ENCODE results near the gene B4GALNT4.
"Not testable (repeated sequence)": the region's sequence is repeated elsewhere in the genome, so short reads cannot be mapped to it uniquely, and the experiment has no call there.

B4GALNT4 gene

DNA sequence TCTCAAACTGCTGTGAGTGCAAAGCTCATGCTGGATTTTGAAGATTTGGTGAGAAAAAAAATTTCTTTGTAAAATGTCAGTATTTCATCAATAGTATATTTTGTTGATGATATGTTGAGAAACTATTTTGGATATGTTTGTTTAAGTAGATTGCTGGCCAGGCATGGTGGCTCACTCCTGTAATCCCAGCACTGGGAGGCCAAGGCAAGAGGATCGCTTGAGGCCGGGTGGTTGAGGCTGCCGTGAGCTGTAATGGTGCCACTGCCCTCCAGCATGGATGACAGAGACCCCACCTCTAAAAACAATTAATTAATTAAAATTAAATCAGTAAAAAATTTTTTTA, 41.7 kb upstream of the B4GALNT4 start:
- H3K79me2 ChIP-seq (ENCODE audit: insufficient read depth, low read length), result no peaks in the 10 kb centered on the region
- 0 out of 2 replicates have a peak, but pooled peaks cover 3% of the 10 kb centered on the region for H3K9me3 ChIP-seq (ENCODE audit: low read length)
- H3F3A ChIP-seq (ENCODE audit: insufficient read depth, low read length), result no peaks in the 10 kb centered on the region
- H3K27me3 ChIP-seq (ENCODE audit: insufficient read depth, low read length), result no peaks in the 10 kb centered on the region; the same call in 1 of the 2 replicates
- no peak for TF ChIP-seq CTCF (IDR thresholded peaks at IDR 0.05; ENCODE audit: low read length)
- TF ChIP-seq EZH2 (IDR thresholded peaks at IDR 0.05; ENCODE audit: borderline replicate concordance, low read length), result no peak
- no peak overlapping the region for H3K4me3 ChIP-seq (ENCODE audit: low read depth, low read length, poor library complexity, severe bottlenecking)
- H3K4me2 ChIP-seq (ENCODE audit: low read length), result peak overlapping the region; percentile 31; the same call in 1 of the 2 replicates
- no peaks in the 10 kb centered on the region for H4K20me1 ChIP-seq (ENCODE audit: insufficient read depth, low read length)
- peaks cover 43% of the 10 kb centered on the region for H3K4me1 ChIP-seq (ENCODE audit: insufficient read depth, low read length, severe bottlenecking)
- H2AFZ ChIP-seq (ENCODE audit: low read length), result no peak overlapping the region
- H3K9me2 ChIP-seq (ENCODE audit: low read depth, low read length), result no peaks in the 10 kb centered on the region
- peak overlapping the region; percentile 43 for H3K27ac ChIP-seq (ENCODE audit: low read depth, low read length, poor library complexity, severe bottlenecking)
- no peaks in the 10 kb centered on the region; the same call in 1 of the 2 replicates for H3K36me3 ChIP-seq (ENCODE audit: insufficient read depth, low read length)
- no peak overlapping the region for H3K9ac ChIP-seq (ENCODE audit: low read length)

DNA sequence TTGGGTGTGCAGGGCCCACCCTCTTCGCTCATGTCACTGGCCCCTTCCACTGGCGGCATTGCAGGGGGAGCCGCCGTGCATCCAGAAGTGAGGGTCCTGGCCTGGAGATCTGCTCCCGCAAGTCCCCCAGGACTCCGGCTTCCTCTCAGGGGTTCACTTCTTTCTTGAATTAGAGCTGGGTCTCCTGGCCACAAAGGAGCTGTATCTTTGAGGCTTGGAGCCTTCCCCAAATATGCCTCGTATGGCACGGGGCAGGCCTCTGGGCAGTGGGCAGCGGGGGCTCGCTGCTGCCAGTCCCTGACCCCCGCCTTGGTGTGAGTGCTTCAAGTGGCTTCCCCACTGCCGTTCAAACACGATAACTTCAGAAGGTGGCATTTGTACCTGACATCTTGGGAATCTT, 41.3 kb upstream of the B4GALNT4 start:
- Histone ChIP-seq H3K79me2 (ENCODE audit: insufficient read depth, low read length) (no peaks in the 10 kb centered on the region), H3K9me2 (ENCODE audit: low read depth, low read length) (no peaks in the 10 kb centered on the region), H2AFZ (ENCODE audit: low read length) (no peak overlapping the region), H3K4me3 (ENCODE audit: low read depth, low read length, poor library complexity, severe bottlenecking) (no peak overlapping the region), H3K27me3 (ENCODE audit: insufficient read depth, low read length) (peaks cover 3% of the 10 kb centered on the region; the same call in 1 of the 2 replicates), H3K9me3 (ENCODE audit: low read length) (peaks cover 4% of the 10 kb centered on the region; the same call in 1 of the 2 replicates), H3K4me1 (ENCODE audit: insufficient read depth, low read length, severe bottlenecking) (peaks cover 43% of the 10 kb centered on the region), H3K36me3 (ENCODE audit: insufficient read depth, low read length) (no peaks in the 10 kb centered on the region; the same call in 1 of the 2 replicates), H3K4me2 (ENCODE audit: low read length) (no peak overlapping the region), H4K20me1 (ENCODE audit: insufficient read depth, low read length) (no peaks in the 10 kb centered on the region), H3F3A (ENCODE audit: insufficient read depth, low read length) (no peaks in the 10 kb centered on the region), H3K9ac (ENCODE audit: low read length) (no peak overlapping the region), H3K27ac (ENCODE audit: low read depth, low read length, poor library complexity, severe bottlenecking) (no peak overlapping the region)
- no peak for TF ChIP-seq EZH2 (IDR thresholded peaks at IDR 0.05; ENCODE audit: borderline replicate concordance, low read length)
- TF ChIP-seq CTCF (IDR thresholded peaks at IDR 0.05; ENCODE audit: low read length), result no peak

DNA sequence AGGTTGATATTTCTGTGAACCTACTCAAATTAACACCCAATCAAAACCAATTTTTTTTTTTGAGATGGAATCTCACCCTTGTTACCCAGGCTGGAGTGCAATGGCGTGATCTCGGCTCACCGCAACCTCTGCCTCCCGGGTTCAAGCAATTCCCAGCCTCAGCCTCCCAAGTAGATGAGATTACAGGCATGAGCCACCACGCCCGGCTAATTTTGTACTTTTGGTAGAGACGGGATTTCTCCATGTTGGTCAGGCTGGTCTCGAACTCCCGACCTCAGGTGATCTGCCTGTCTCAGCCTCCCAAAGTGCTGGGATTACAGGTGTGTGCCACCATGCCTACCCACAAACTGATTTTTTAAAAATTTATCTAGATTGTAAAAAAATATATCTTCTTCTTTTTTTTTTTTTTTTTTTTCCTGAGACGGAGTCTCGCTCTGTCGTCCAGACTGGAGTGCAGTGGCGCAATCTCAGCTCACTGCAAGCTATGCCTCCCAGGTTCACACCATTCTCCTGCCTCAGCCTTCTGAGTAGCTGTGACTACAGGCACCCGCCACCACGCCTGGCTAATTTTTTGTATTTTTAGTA, 40.7 kb upstream of the B4GALNT4 start:
- H3K9me2 ChIP-seq (ENCODE audit: low read depth, low read length); H3K9me3 ChIP-seq (ENCODE audit: low read length); H3K27me3 ChIP-seq (ENCODE audit: insufficient read depth, low read length); H3K79me2 ChIP-seq (ENCODE audit: insufficient read depth, low read length); H3K4me3 ChIP-seq (ENCODE audit: low read depth, low read length, poor library complexity, severe bottlenecking); H3K4me2 ChIP-seq (ENCODE audit: low read length); H3K36me3 ChIP-seq (ENCODE audit: insufficient read depth, low read length); H3K9ac ChIP-seq (ENCODE audit: low read length); H2AFZ ChIP-seq (ENCODE audit: low read length); H3F3A ChIP-seq (ENCODE audit: insufficient read depth, low read length); H4K20me1 ChIP-seq (ENCODE audit: insufficient read depth, low read length): not testable (repeated sequence)
- Histone ChIP-seq H3K27ac (ENCODE audit: low read depth, low read length, poor library complexity, severe bottlenecking) (peak overlapping the region; percentile 68), H3K4me1 (ENCODE audit: insufficient read depth, low read length, severe bottlenecking) (peaks cover 43% of the 10 kb centered on the region)

DNA sequence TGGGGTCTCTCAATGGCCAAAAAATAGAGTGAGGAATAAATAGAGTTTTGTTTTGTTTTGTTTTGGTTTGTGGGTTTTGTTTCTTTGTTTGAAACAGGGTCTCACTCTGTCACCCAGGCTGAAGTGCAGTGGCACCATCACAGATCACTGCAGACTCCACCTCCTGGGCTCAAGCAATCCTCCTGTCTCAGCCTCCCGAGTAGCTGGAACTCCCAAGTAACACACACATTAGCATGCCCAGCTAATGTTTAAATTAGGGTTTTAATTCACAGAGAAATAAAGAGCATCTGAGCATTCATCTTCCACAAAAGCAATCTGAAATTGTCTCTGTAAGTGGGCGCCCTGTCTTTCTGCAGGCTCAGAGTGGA, 39.4 kb upstream of the B4GALNT4 start:
- no peak for TF ChIP-seq CTCF (IDR thresholded peaks at IDR 0.05; ENCODE audit: low read length)
- TF ChIP-seq EZH2 (IDR thresholded peaks at IDR 0.05; ENCODE audit: borderline replicate concordance, low read length), result no peak
- Histone ChIP-seq H3F3A (ENCODE audit: insufficient read depth, low read length) (no peaks in the 10 kb centered on the region), H3K4me3 (ENCODE audit: low read depth, low read length, poor library complexity, severe bottlenecking) (no peak overlapping the region), H3K27ac (ENCODE audit: low read depth, low read length, poor library complexity, severe bottlenecking) (peak overlapping the region; percentile 68), H3K9me3 (ENCODE audit: low read length) (peaks cover 8% of the 10 kb centered on the region; the same call in 1 of the 2 replicates), H2AFZ (ENCODE audit: low read length) (no peak overlapping the region), H3K4me2 (ENCODE audit: low read length) (no peak overlapping the region), H4K20me1 (ENCODE audit: insufficient read depth, low read length) (no peaks in the 10 kb centered on the region), H3K27me3 (ENCODE audit: insufficient read depth, low read length) (peaks cover 3% of the 10 kb centered on the region; the same call in 1 of the 2 replicates), H3K36me3 (ENCODE audit: insufficient read depth, low read length) (peaks cover 5% of the 10 kb centered on the region; the same call in 1 of the 2 replicates), H3K4me1 (ENCODE audit: insufficient read depth, low read length, severe bottlenecking) (peaks cover 43% of the 10 kb centered on the region), H3K79me2 (ENCODE audit: insufficient read depth, low read length) (no peaks in the 10 kb centered on the region), H3K9me2 (ENCODE audit: low read depth, low read length) (no peaks in the 10 kb centered on the region), H3K9ac (ENCODE audit: low read length) (no peak overlapping the region)

Measured in OCI-LY1 (cell line).